ENCODE results near the gene SRPK2.

Gene SRPK2

DNA sequence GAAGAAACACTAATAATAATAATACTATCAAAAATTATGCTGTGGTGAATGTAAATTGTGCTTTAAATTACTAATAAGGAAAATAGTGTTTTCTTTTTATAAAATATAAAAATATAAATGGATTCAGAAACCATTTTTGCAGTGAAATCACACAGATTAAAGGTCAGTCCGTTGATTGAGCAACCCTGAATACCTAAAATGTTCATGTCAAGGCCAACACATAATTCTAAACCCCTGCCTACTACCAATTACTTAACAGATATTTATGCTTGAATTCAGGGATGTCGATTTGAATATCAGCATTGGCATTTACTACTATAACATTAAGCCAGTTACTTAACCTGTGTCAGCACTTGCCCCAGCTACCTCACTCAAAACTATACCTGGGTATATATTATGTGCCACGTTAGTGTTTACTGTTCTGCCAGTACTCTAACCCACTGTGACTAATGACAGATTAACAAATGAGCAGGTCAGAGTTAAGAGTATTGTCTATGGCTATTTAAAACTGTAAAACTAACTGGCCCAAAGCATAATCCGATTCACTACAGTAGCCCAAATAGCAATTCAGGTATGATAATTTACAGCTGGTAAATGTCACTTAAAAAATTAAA lies 209.7 kb downstream of the SRPK2 start:
- H3K4me1 ChIP-seq (ENCODE audit: control insufficient read depth, insufficient read depth, low read length): 0 out of 2 replicates have a peak, but pooled peaks cover 2% of the 10 kb centered on the region
- H3K4me3 ChIP-seq (ENCODE audit: low read depth, low read length): no peak overlapping the region
- H3K27ac ChIP-seq (ENCODE audit: extremely low read depth, low read depth, low read length): no peak overlapping the region
- no peaks in the 10 kb centered on the region for H3K36me3 ChIP-seq (ENCODE audit: control insufficient read depth in 2 of 2, insufficient read depth in 1 of 2, low read length in 2 of 2)
- ChIA-PET POLR2A (no interaction called here), CTCF (interaction anchor here (0.6 kb wide), 1 partner anchor 954 kb away, joined by 4 read pairs; no protein-coding TSS in a partner anchor)
- H3K9me3 ChIP-seq (ENCODE audit: control insufficient read depth, insufficient read depth, low read depth, low read length): no peaks in the 10 kb centered on the region
- TF ChIP-seq ZNF266 (tag by site-specific recombination; IDR thresholded peaks at IDR 0.05; ENCODE audit: low read depth) (no peak), OSR2 (tag by site-specific recombination; IDR thresholded peaks at IDR 0.05) (peak; percentile 75; the same call in 1 of the 2 replicates), ZNF747 (tag by site-specific recombination; IDR thresholded peaks at IDR 0.05) (no peak)

GRCh38 chr7:105178177-105178576 lies 210.5 kb downstream of the SRPK2 start:
- no peak overlapping the region for H3K27ac ChIP-seq (ENCODE audit: extremely low read depth, low read depth, low read length)
- CTCF ChIA-PET: interaction anchor here (0.6 kb wide), 1 partner anchor 77 kb away, joined by 3 read pairs; no protein-coding TSS in a partner anchor
- POLR2A ChIA-PET: no interaction called here
- H3K4me1 ChIP-seq (ENCODE audit: control insufficient read depth, insufficient read depth, low read length): peaks cover 6% of the 10 kb centered on the region; the same call in 1 of the 2 replicates
- H3K9me3 ChIP-seq (ENCODE audit: control insufficient read depth, insufficient read depth, low read depth, low read length): no peaks in the 10 kb centered on the region
- H3K36me3 ChIP-seq (ENCODE audit: control insufficient read depth in 2 of 2, insufficient read depth in 1 of 2, low read length in 2 of 2): no peaks in the 10 kb centered on the region
- TF ChIP-seq ZNF623 (tag by site-specific recombination; IDR thresholded peaks at IDR 0.05) (no peak), ZNF514 (tag by site-specific recombination; IDR thresholded peaks at IDR 0.05) (no peak), ZFP69B (tag by site-specific recombination; IDR thresholded peaks at IDR 0.05) (no peak), BCL11A (tag by site-specific recombination; IDR thresholded peaks at IDR 0.05; ENCODE audit: low read depth) (no peak), REPIN1 (tag by site-specific recombination; IDR thresholded peaks at IDR 0.05; ENCODE audit: low read depth) (no peak), SCRT1 (tag by site-specific recombination; IDR thresholded peaks at IDR 0.05; ENCODE audit: borderline replicate concordance) (no peak), ZNF791 (tag by site-specific recombination; IDR thresholded peaks at IDR 0.05) (no peak), AEBP2 (tag by site-specific recombination; IDR thresholded peaks at IDR 0.05; ENCODE audit: borderline replicate concordance) (no peak), ZNF324 (tag by site-specific recombination; IDR thresholded peaks at IDR 0.05) (no peak), HOXA7 (CRISPR knock-in tag; IDR thresholded peaks at IDR 0.05; ENCODE audit: borderline replicate concordance) (no peak), ZNF404 (tag by site-specific recombination; IDR thresholded peaks at IDR 0.05) (no peak), ZSCAN30 (tag by site-specific recombination; IDR thresholded peaks at IDR 0.05) (no peak), HOXC10 (CRISPR knock-in tag; IDR thresholded peaks at IDR 0.05) (no peak), ZNF266 (tag by site-specific recombination; IDR thresholded peaks at IDR 0.05; ENCODE audit: low read depth) (no peak), MEIS1 (CRISPR knock-in tag; IDR thresholded peaks at IDR 0.05; ENCODE audit: borderline replicate concordance) (no peak), ZNF664 (tag by site-specific recombination; IDR thresholded peaks at IDR 0.05) (no peak)
- TF ChIP-seq, protein P1, sequence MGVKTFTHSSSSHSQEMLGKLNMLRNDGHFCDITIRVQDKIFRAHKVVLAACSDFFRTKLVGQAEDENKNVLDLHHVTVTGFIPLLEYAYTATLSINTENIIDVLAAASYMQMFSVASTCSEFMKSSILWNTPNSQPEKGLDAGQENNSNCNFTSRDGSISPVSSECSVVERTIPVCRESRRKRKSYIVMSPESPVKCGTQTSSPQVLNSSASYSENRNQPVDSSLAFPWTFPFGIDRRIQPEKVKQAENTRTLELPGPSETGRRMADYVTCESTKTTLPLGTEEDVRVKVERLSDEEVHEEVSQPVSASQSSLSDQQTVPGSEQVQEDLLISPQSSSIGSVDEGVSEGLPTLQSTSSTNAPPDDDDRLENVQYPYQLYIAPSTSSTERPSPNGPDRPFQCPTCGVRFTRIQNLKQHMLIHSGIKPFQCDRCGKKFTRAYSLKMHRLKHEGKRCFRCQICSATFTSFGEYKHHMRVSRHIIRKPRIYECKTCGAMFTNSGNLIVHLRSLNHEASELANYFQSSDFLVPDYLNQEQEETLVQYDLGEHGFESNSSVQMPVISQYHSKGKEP (tag by site-specific recombination; IDR thresholded peaks at IDR 0.05): no peak
- TF ChIP-seq, protein P2, sequence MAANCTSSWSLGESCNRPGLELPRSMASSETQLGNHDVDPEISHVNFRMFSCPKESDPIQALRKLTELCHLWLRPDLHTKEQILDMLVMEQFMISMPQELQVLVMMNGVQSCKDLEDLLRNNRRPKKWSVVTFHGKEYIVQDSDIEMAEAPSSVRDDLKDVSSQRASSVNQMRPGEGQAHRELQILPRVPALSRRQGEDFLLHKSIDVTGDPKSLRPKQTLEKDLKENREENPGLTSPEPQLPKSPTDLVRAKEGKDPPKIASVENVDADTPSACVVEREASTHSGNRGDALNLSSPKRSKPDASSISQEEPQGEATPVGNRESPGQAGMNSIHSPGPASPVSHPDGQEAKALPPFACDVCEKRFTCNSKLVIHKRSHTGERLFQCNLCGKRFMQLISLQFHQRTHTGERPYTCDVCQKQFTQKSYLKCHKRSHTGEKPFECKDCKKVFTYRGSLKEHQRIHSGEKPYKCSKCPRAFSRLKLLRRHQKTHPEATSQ (tag by site-specific recombination; IDR thresholded peaks at IDR 0.05): no peak
- H3K4me3 ChIP-seq (ENCODE audit: low read depth, low read length): no peak overlapping the region

Data from HEK293 (cell line).